K562 (cell line): ENCODE measurements around the gene EPHB4. TPM values are rescaled to one million over a fixed set of nuclear protein-coding genes. Genes with fewer than 3 reads are reported as not detected.

Experiments used
- BCOR ChIP-seq: fragments of 450-650 bp; IDR thresholded peaks from 2 replicates; pipeline ENCODE4 v1.6.1; 2016
- ESRRA ChIP-seq: fragments of 450-650 bp; IDR thresholded peaks from 2 replicates; pipeline ENCODE4 v1.6.1; 2014; ENCODE audit warnings: low read depth, mild to moderate bottlenecking, moderate library complexity, borderline replicate concordance
- EZH2 ChIP-seq: IDR thresholded peaks from 2 replicates; pipeline ENCODE4 v1.6.1; 2012; ENCODE audit warnings: low read depth, mild to moderate bottlenecking, inconsistent platforms, low read length, borderline replicate concordance
- FOSL1 ChIP-seq: fragments of 200-800 bp; sonication (Bioruptor generic); conservative IDR thresholded peaks from 2 replicates; pipeline ENCODE4 v1.6.1; 2016; ENCODE audit warnings: missing genetic modification characterization, missing compliant biosample characterization
- IFI16 ChIP-seq: fragments of 250-450 bp; sonication (Bioruptor Pico); IDR thresholded peaks from 2 replicates; pipeline ENCODE4 v2.1.2; 2022; ENCODE audit warnings: mild to moderate bottlenecking, inconsistent platforms
- NFRKB ChIP-seq: fragments of 450-650 bp; IDR thresholded peaks from 2 replicates; pipeline ENCODE4 v1.6.1; 2016; ENCODE audit warnings: low read depth
- OTX1 ChIP-seq: fragments of 450-650 bp; formaldehyde crosslinking; IDR thresholded peaks from 2 replicates; pipeline ENCODE4 v1.4.0; 2022; ENCODE audit warnings: mild to moderate bottlenecking
- PHB ChIP-seq: fragments of 250-450 bp; sonication (Bioruptor Pico); IDR thresholded peaks from 2 replicates; pipeline ENCODE4 v1.5.0; 2021
- SAP30 ChIP-seq: fragments of 200-600 bp; sonication (generic); IDR thresholded peaks from 2 replicates; pipeline ENCODE4 v1.6.1; 2012; ENCODE audit warnings: borderline replicate concordance, low read depth, mild to moderate bottlenecking, moderate library complexity, low read length, control low read depth, inconsistent platforms; ENCODE audit not compliant: insufficient read depth, poor library complexity, severe bottlenecking
- SIN3B ChIP-seq: fragments of 450-650 bp; IDR thresholded peaks from 2 replicates; pipeline ENCODE4 v1.6.1; 2017; ENCODE audit warnings: low read depth, mild to moderate bottlenecking, moderate library complexity
- SIRT6 ChIP-seq: IDR thresholded peaks from one replicate; pipeline ENCODE4 v1.6.1; 2012; ENCODE audit warnings: low read depth, mild to moderate bottlenecking, control low read depth, inconsistent platforms, low read length, moderate library complexity
- SMAD2 ChIP-seq: fragments of 150-350 bp; IDR thresholded peaks from 2 replicates; pipeline ENCODE4 v1.6.1; 2014; ENCODE audit warnings: low read depth, mild to moderate bottlenecking, low read length
- STAG1 ChIP-seq: sonication (generic); formaldehyde crosslinking; IDR thresholded peaks from 2 replicates; pipeline ENCODE4 v1.5.0; 2020; ENCODE audit warnings: missing genetic modification reagents, borderline replicate concordance
- TCF3 ChIP-seq: sonication (generic); formaldehyde crosslinking; IDR thresholded peaks from 2 replicates; pipeline ENCODE4 v1.4.0; 2020; ENCODE audit warnings: mild to moderate bottlenecking, missing genetic modification reagents
- ZNF253 ChIP-seq: fragments of 250-450 bp; sonication (Bioruptor Pico); conservative IDR thresholded peaks from 2 replicates; pipeline ENCODE4 v1.6.1; 2021; ENCODE audit warnings: mild to moderate bottlenecking
- polyA plus RNA-seq, 8 experiments: library from polyadenylated mRNA; depleted of rRNA in 4 of 8; stranded (reverse) in 5 of 8; unstranded in 3 of 8; fragments of >200 nt; fragmentation: Nextera tagmentation in 2 of 8; fragmentation: Illumina TruSeq in 1 of 8; extraction: Ambion mirVana in 2 of 8; extraction: Trizol in 1 of 8; gene quantifications; 2 replicates each; pipeline versions ENCODE4 v1.2.1 to v1.2.3, GENCODE V29; 2011 to 2014; ENCODE audit warnings: inconsistent platforms in 1 of 8, missing spikeins in 1 of 8
- total RNA-seq, 7 experiments: library from RNA; depleted of rRNA in 6 of 7; stranded (reverse); fragments of >200 nt in 6 of 7; fragmentation: Illumina TruSeq in 2 of 7; extraction: Trizol in 2 of 7; gene quantifications; 2 replicates each; pipeline versions ENCODE4 v1.2.1 to v1.2.3, GENCODE V29; 2011 to 2021; ENCODE audit warnings: low replicate concordance in 1 of 7
- TF ChIP-seq, protein P1 (sequence below), 2 experiments: IDR thresholded peaks; 2 replicates each; pipeline ENCODE4 v1.6.1; 2011; ENCODE audit warnings: borderline replicate concordance in 1 of 2, control low read depth in 1 of 2, low read depth in 1 of 2, low read length in 1 of 2, mild to moderate bottlenecking in 1 of 2, mixed read lengths in 1 of 2, moderate library complexity in 1 of 2; ENCODE audit not compliant: insufficient read depth in 1 of 2, insufficient read length in 1 of 2, poor library complexity in 1 of 2, severe bottlenecking in 1 of 2; ENCODE audit errors: extremely low read depth in 1 of 2
- TF ChIP-seq, protein P2 (sequence below): fragments of 250-450 bp; sonication (Bioruptor Pico); IDR thresholded peaks from 2 replicates; pipeline ENCODE4 v1.5.0; 2021
- TF ChIP-seq, protein P3 (sequence below): fragments of 450-650 bp; IDR thresholded peaks from 2 replicates; pipeline ENCODE4 v1.7.0; 2016; ENCODE audit warnings: borderline replicate concordance
- TF ChIP-seq, protein P4 (sequence below): fragments of 250-450 bp; sonication (Bioruptor Pico); IDR thresholded peaks from 2 replicates; pipeline ENCODE4 v1.5.0; 2020; ENCODE audit warnings: mild to moderate bottlenecking, borderline replicate concordance
- TF ChIP-seq, protein P5 (sequence below): IDR thresholded peaks from 2 replicates; pipeline ENCODE4 v1.6.1; 2012; ENCODE audit warnings: low read depth, low read length, improper control_type of control experiment, borderline replicate concordance

Gene EPHB4
- total and polyA plus RNA-seq, 9 of the 15 experiments (the other 6 are each of a cell fraction or from before 2014, with no cell fraction given): 1.2 to 82.1 (median 37.9) TPM

DNA sequence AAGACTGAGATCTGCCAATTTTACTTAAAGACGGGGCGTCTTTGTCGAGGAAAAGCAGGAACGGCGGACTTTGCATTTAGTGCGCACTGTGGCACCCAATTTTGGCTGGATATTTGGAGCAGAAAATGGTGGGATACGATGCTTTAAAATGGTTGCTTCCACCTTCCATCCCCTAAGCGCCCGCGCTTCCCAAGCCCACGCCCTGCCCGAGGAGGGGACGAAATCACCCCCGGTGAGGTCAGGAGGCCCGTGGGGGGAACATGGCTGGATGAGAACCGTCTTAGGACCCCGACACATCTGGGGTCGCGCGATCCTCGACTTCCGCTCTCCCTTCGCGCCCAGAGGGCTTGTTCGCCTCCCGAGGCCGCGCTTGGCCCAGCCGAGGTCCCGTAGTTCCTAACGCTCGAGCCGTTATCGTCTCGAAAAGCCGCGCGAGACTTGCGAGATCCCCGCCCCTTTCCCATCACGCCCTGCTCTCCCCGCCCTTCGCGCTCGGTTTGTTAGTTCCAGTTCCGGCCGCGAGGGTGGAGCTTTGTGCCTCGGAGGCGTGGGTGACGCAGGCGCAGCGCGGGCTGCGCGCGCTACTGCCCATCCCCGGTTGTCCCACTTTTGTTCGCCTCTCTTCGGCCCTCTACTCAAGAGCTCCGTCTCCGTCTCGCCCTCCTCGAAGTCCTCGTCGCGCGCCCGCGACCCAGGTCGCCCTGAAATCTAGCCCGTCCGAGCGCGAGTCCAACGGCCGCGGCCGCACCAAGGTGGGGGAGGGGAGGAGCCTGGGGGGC is 47.4 kb upstream of the EPHB4 start, which contains the start of gene SRRT (continued):
- TF ChIP-seq SAP30 (no peak), SIN3B (peak; percentile 87), SMAD2 (no peak), FOSL1 (tag) (0 out of 2 replicates have a peak, but pooled peaks have one; percentile 3), IFI16 (no peak), PHB (CRISPR knock-in tag) (peak; percentile 51; the same call in 1 of the 2 replicates), ESRRA (peak; percentile 79), BCOR (peak; percentile 33; the same call in 1 of the 2 replicates), TCF3 (CRISPR knock-in tag) (no peak; the same call in 1 of the 2 replicates), ZNF253 (CRISPR knock-in tag) (0 out of 2 replicates have a peak, but pooled peaks have one; percentile 14), SIRT6 (no peak), STAG1 (CRISPR knock-in tag) (no peak; the same call in 1 of the 2 replicates), OTX1 (CRISPR knock-in tag) (peak; percentile 98), NFRKB (peak; percentile 99), EZH2 (no peak)
- TF ChIP-seq, protein P1, sequence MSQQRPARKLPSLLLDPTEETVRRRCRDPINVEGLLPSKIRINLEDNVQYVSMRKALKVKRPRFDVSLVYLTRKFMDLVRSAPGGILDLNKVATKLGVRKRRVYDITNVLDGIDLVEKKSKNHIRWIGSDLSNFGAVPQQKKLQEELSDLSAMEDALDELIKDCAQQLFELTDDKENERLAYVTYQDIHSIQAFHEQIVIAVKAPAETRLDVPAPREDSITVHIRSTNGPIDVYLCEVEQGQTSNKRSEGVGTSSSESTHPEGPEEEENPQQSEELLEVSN (IDR thresholded peaks at IDR 0.05; ENCODE audit: borderline replicate concordance in 1 of 2, extremely low read depth in 1 of 2, insufficient read depth in 1 of 2, insufficient read length in 1 of 2, low read depth in 1 of 2, low read length in 1 of 2, poor library complexity in 1 of 2, severe bottlenecking in 1 of 2): peak; percentile 88 to 94
- TF ChIP-seq, protein P2, sequence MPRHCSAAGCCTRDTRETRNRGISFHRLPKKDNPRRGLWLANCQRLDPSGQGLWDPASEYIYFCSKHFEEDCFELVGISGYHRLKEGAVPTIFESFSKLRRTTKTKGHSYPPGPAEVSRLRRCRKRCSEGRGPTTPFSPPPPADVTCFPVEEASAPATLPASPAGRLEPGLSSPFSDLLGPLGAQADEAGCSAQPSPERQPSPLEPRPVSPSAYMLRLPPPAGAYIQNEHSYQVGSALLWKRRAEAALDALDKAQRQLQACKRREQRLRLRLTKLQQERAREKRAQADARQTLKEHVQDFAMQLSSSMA (CRISPR knock-in tag): no peak
- TF ChIP-seq, protein P3, sequence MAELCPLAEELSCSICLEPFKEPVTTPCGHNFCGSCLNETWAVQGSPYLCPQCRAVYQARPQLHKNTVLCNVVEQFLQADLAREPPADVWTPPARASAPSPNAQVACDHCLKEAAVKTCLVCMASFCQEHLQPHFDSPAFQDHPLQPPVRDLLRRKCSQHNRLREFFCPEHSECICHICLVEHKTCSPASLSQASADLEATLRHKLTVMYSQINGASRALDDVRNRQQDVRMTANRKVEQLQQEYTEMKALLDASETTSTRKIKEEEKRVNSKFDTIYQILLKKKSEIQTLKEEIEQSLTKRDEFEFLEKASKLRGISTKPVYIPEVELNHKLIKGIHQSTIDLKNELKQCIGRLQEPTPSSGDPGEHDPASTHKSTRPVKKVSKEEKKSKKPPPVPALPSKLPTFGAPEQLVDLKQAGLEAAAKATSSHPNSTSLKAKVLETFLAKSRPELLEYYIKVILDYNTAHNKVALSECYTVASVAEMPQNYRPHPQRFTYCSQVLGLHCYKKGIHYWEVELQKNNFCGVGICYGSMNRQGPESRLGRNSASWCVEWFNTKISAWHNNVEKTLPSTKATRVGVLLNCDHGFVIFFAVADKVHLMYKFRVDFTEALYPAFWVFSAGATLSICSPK: no peak
- TF ChIP-seq, protein P4, sequence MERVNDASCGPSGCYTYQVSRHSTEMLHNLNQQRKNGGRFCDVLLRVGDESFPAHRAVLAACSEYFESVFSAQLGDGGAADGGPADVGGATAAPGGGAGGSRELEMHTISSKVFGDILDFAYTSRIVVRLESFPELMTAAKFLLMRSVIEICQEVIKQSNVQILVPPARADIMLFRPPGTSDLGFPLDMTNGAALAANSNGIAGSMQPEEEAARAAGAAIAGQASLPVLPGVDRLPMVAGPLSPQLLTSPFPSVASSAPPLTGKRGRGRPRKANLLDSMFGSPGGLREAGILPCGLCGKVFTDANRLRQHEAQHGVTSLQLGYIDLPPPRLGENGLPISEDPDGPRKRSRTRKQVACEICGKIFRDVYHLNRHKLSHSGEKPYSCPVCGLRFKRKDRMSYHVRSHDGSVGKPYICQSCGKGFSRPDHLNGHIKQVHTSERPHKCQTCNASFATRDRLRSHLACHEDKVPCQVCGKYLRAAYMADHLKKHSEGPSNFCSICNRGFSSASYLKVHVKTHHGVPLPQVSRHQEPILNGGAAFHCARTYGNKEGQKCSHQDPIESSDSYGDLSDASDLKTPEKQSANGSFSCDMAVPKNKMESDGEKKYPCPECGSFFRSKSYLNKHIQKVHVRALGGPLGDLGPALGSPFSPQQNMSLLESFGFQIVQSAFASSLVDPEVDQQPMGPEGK: peak; percentile 82; the same call in 1 of the 2 replicates
- TF ChIP-seq, protein P5, sequence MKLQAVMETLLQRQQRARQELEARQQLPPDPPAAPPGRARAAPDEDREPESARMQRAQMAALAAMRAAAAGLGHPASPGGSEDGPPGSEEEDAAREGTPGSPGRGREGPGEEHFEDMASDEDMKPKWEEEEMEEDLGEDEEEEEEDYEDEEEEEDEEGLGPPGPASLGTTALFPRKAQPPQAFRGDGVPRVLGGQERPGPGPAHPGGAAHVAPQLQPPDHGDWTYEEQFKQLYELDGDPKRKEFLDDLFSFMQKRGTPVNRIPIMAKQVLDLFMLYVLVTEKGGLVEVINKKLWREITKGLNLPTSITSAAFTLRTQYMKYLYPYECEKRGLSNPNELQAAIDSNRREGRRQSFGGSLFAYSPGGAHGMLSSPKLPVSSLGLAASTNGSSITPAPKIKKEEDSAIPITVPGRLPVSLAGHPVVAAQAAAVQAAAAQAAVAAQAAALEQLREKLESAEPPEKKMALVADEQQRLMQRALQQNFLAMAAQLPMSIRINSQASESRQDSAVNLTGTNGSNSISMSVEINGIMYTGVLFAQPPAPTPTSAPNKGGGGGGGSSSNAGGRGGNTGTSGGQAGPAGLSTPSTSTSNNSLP: no peak
